Renal cortex interstitium (tissue), 11 donors: Measurements from ENCODE around the gene ETV1. TPM values are rescaled to one million over a fixed set of nuclear protein-coding genes. Genes with fewer than 3 reads are reported as not detected.
A peak's percentile ranks its signal among the peaks of the same experiment; 100 is the strongest.
"Not testable (repeated sequence)": the region's sequence is repeated elsewhere in the genome, so short reads cannot be mapped to it uniquely, and the experiment has no call there.

Experiments
- DNase-seq, 11 donors: peaks; one replicate each; pipeline ENCODE4 v3.0.0-alpha.2; 2013; ENCODE audit warnings: low read depth in 9 of 11, low spot score in 4 of 11; ENCODE audit errors: extremely low read depth in 1 of 11
- polyA plus RNA-seq, 3 donors: library from polyadenylated mRNA; unstranded; fragments of 120-200 nt; gene quantifications; one replicate each; pipeline ENCODE4 v1.2.1, GENCODE V29; 2013; ENCODE audit not compliant: insufficient read length in 3 of 3

Gene ETV1
- polyA plus RNA-seq, 3 donors: 34.0 to 40.5 (median 39.4) TPM

GRCh38 chr7:13949445-13949844, 40.0 kb downstream of the ETV1 start:
- DNase-seq: no peak

- no peak for DNase-seq
Measured at GRCh38 chr7:13948019-13948801, 41.3 kb downstream of the ETV1 start.

- DNase-seq: no peak
Measured at GRCh38 chr7:13947535-13947934, 41.9 kb downstream of the ETV1 start.

- DNase-seq: no peak
Measured at GRCh38 chr7:13946181-13946580, 43.3 kb downstream of the ETV1 start.

- DNase-seq: no peak
Measured at GRCh38 chr7:13945670-13946069, 43.8 kb downstream of the ETV1 start.

GRCh38 chr7:13933536-13933935, 55.9 kb downstream of the ETV1 start:
- no peak for DNase-seq

- DNase-seq: no peak
Measured at GRCh38 chr7:13933091-13933490, 56.4 kb downstream of the ETV1 start.

GRCh38 chr7:13932131-13932530, 57.3 kb downstream of the ETV1 start:
- no peak for DNase-seq

- DNase-seq: no peak
Measured at GRCh38 chr7:13921062-13921461, 68.4 kb downstream of the ETV1 start.

GRCh38 chr7:13920053-13920697, 69.3 kb downstream of the ETV1 start:
- DNase-seq: peak; percentile 69 to 94 (median 86)

- not testable (repeated sequence) for DNase-seq
Measured at GRCh38 chr7:13918333-13918732, 71.1 kb downstream of the ETV1 start.

- not testable (repeated sequence) for DNase-seq
Measured at GRCh38 chr7:13917103-13917502, 72.4 kb downstream of the ETV1 start.

- no peak for DNase-seq
Measured at GRCh38 chr7:13915891-13916290, 73.6 kb downstream of the ETV1 start.

GRCh38 chr7:13912715-13913278, 76.7 kb downstream of the ETV1 start:
- DNase-seq: peak in 5 of 11 donors; percentile 43 to 70 (median 48)

GRCh38 chr7:13911909-13912308, 77.6 kb downstream of the ETV1 start:
- no peak for DNase-seq

GRCh38 chr7:13910805-13911551, 78.5 kb downstream of the ETV1 start:
- no peak for DNase-seq

GRCh38 chr7:13908667-13909397, 80.6 kb downstream of the ETV1 start:
- no peak for DNase-seq

- DNase-seq: no peak
Measured at GRCh38 chr7:13907831-13908230, 81.6 kb downstream of the ETV1 start.

GRCh38 chr7:13904689-13905088, 84.8 kb downstream of the ETV1 start:
- no peak for DNase-seq
